HG03097 (cell line): Measurements from ENCODE around the gene ZNF384.

Experiments
- ATAC-seq: cut with Tn5 transposase; IDR thresholded peaks from one replicate; pipeline ENCODE4 v1.9.1; 2021; ENCODE audit not compliant: unreplicated experiment, low FRiP score

ZNF384 gene

DNA sequence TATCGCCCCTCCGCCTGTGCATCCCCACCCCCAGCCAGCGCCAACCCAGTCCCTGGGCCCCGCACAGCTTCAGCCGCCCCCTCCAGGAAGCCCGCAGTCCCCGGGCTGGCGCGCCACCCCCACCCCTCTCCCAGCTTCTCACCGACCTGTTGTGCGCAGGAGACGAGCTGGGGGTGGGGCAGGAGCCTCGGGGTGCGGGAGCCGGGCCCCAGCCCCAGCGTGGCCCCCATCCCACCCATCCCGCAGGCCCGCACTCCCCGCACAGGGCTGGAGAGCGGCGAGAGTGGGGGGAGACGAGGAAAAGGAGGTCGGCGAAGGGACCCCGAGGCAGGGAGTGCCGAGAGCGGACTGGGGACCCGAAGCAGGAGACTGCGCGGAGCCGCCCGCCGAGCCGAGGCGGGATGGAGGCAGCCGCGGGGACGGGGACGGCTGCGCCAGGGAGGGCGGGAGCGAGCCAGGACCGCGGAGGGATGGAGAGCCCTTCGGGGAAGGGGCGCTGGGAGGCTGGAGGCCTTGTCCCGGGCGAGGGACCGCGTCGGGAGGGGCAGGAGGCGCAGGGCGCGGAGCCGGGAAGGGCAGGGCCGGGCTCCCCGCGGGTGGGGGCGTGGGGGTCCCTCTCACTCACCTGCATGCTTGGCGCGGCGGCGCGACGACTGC is 10.9 kb upstream of the ZNF384 start:
- ATAC-seq = no peak

GRCh38 chr12:6699259-6699988 is 10.2 kb upstream of the ZNF384 start:
- no peak for ATAC-seq

- ATAC-seq = no peak
Observed at GRCh38 chr12:6698352-6699046, 9.3 kb upstream of the ZNF384 start.

DNA sequence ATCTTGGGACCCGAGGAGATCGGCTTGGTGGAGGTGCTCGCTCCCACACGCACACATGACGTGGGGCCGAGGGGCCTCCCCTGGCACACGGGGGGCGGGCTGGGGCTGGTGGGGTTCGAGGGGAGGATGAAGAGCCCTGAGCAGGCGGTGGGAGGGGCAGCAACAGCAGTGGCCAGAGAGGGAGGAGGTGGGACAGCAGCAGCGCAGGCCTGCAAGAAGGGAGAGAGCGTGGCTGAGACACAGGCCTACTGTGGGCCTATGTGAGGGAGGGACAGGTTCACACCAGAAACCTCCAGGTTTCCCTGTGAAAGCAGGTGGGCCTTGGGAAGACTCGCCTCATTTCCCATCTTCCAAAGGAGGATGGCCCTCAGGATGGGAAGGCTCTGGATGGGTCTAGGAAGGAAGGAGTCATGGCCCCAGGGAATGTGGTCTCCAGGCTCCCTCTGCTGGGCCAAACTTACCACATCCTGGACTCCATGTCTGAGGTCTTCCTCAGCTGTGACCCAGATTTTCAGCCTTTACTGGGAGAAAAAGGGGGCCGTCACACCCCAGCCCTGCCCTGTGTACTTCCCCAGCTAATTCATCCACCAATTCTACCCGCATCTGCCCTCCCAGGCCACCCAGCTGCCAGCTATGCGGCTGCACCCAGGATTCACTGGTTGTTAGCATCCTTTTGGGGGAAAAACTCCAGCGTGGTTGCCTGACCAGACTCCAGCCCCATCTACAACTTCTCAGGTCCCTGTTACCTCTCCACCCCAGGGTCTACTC is 8.6 kb upstream of the ZNF384 start:
- no peak for ATAC-seq

DNA sequence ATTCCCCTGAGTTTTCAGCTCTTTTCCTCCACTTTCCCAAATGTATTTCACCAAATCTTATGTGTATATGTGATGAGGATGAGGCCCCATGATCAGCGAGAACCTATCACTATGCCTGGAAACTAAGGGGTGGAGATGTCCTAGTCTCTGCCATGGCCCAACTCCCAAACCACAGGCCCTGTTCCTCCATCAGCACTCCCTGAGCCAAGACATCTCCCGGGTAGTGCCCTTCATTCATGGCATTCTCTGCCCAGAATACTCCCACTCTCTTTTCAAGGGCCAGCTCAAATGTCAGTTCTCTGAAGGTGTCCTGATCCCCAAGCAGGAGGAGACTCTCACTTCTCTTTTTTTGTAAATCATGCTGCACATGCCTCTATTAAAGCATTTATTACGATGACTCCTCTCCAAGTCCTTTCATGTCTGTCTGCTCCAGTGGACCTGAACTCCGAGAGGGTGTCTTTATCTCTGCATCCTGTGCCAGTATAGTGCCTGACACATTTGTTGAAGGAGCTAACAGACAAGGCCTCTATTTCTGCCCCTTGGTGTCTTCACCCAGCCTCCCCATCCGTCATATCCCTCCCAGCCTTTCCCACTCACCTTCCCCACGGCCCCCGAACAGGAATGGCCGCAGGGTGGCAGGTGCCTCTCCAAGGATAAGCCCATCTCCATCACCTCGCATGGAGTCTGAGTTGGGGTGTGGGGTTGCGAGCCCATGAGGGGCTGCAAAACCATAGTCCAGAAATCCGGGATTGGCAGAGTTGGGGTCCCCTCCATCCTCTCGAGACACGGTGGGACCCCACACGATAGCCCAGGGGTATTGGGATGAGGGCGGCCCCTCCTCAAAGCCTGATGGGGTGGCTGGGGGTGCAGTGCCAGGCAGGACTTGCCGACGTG is 7.8 kb upstream of the ZNF384 start:
- no peak for ATAC-seq

- ATAC-seq = no peak
Observed at GRCh38 chr12:6695313-6696045, 6.3 kb upstream of the ZNF384 start.

DNA sequence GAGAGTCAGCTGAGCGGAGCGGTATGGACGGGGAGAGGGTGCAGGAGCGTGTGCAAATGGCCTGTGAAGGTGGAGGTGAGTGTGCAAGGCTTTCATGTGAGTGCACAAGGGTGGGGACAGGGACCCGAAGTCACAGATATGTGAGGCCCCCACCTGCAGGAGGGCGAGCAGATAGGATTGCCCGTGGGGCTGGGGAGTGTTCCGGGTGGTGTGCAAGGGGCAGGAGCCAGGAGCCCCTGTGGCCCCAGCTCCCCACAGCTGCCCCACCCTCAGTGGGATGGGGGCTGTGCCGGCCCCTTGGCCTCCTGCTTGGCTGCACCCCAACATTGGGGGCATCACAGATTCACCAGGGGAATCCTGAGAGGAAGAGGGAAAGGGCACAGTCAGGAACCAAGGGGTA is 5.5 kb upstream of the ZNF384 start:
- ATAC-seq = no peak

GRCh38 chr12:6693832-6694355 is 4.7 kb upstream of the ZNF384 start:
- ATAC-seq = no peak

- no peak for ATAC-seq
Observed at GRCh38 chr12:6692888-6693287, 3.7 kb upstream of the ZNF384 start.

GRCh38 chr12:6691473-6691872 is 2.3 kb upstream of the ZNF384 start:
- ATAC-seq = no peak

DNA sequence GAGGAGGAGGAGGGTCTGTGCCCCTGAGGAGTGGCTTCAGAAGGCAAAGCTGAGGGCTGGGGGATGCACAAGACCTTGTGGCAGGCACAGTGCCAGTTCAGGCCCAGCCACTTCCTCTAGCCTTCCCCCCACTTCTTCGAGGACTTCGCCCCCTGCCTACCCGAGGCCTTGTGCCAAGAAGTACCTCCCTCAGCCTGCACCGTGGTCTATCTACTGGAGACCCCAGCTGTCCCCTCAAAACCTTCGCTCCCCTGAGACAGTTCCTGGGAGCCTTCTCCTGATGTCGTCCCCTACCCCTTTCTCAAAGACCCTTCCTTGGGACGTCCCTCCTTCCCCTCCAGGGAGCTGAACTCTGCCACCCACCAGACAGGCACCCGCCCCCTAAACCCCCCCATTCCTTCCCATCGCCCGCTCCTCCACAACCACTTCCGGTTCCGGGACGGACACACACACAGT is 604 bp downstream of the ZNF384 start:
- peak; percentile 9 for ATAC-seq

DNA sequence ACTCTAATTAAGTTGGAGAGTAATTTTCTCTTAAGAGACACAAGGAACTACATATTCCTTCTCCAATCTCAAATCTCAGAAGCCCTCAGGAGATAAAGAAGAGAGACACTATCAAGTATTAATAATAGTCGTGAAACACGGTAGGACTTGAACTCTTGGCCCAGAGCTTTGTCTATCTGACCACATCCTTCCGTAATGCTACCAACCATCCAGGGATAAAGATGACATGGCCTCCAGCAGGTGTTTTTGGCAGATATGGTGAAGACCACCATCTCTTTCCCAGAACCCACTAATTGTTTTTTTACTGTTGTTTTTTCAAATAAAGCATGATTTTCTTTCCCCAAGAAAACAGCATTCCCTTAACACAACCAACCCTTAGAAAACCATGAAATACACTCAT is 3.4 kb downstream of the ZNF384 start:
- no peak for ATAC-seq

DNA sequence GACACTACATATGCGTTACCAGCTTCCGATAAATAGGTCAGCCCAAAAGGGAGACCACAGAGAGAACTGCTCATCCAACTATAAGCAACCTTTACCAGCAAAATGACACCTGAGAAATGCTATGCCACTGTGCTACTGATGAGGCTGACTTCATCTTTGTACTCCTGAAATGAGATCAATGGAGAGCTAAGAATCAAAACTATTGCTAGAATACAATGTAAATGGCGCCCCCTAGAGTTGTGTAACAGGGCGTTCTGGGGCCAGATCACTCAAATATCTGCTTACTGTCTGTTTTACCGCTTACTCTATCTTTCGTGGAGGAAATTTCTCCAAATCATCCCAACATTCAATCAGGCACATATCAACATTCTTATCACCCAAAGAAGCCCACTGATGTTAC is 4.6 kb downstream of the ZNF384 start:
- ATAC-seq = no peak

GRCh38 chr12:6676962-6677361 is 12.2 kb downstream of the ZNF384 start:
- ATAC-seq = no peak

DNA sequence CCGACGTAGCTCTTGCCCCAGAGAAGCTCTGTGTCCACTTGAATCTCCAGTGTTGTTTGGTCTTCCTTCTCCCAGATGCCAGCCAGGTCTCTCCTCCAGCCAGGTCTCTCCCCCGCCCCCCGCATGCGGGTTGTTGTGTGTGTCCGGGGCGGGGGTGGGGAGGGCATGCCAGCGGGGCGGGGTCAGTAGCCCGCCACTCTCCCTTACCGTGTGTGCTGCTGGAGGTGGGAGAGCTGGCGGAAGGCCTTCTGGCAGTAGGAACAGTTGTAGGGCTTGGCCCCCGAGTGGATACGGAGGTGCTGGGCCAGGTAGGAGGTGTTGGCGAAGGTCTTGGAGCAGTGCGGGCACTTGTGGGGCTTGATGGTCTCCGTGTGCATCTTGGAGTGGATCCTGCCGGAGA is 17.0 kb downstream of the ZNF384 start:
- ATAC-seq = no peak

- no peak for ATAC-seq
Observed at GRCh38 chr12:6667559-6668210, 21.5 kb downstream of the ZNF384 start.

DNA sequence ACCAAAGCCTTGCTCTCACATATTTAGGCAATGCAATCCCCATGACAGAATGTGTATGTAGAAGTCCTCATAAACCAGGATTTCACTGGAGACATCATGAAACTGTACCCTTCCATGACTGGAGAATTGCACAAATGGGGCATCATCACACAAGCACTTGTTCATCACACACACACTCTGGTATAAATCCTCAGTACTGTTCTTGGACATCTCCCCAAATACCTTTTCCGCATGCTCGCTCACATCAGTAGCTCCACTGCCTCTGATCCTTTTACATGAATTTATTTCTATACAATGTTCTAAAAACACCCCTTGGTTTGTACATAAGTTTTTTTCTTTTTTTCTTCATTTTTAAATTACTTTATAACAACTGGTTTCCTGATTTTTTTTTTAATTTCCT is 23.0 kb downstream of the ZNF384 start:
- no peak for ATAC-seq

GRCh38 chr12:6664902-6665301 is 24.3 kb downstream of the ZNF384 start:
- ATAC-seq = no peak
